HG02588 (cell line): Measurements from ENCODE around the gene METTL25B.

Experiments
- ATAC-seq: cut with Tn5 transposase; IDR thresholded peaks from one replicate; pipeline ENCODE4 v1.9.1; 2021; ENCODE audit warnings: mild to moderate bottlenecking, moderate library complexity; ENCODE audit not compliant: unreplicated experiment

The METTL25B gene

DNA sequence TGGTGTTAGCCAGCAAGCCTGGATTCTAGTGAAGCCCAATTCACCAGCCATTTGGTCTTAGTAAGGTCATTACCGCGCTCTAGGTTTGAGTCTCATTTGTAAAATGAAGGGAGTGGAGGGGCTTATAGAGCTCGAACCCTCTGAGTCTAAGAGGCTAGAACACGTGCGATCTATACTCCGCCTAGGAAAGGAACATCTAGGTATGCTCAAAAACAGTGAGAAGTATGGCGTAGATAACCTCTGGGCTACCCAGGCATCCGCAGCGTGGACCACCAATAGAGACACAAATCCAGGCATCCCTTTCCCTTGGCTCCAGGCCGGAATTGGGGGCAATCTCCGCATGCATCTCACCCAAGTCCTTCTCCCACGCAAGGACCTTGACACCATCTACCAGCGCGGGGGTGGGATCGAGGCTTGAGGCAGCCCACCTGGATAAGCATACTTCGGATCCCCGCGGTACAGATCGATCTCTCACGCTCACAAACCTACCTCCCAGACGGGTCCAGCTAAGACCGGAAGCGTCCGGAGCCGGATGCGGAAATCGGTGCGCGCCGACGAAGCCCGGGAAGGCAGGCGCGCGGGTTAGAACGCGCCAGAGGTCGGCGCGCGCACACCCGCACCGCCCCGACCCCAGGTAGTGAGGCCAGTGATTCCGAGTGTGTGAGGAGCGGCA lies at the start of gene METTL25B:
Gene METTL25B (plus strand): TSS at position 544 of the 673 bp plus-strand sequence. CDS start 636 bp downstream, outside the sequence.
- peak; percentile 48 for ATAC-seq

DNA sequence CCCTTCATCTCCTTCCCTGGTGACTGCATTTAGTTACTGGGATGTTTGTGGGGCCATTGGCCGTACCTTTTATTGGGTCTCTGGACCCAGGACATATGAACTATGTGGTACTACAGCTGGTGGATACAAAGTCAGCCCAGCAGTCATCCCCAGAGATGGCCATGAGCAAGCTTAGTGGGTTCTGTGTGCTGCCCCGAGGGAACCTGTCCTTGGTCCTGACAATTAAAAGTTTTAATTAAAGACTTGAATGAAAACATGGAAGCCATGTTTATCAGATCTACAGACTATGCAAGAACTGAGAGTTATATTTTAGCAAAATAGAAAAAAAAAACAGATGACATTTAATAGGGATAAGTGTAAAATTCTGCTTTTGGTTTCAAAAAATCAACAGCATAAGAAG lies 48.2 kb upstream of the METTL25B start:
- ATAC-seq, result no peak

DNA sequence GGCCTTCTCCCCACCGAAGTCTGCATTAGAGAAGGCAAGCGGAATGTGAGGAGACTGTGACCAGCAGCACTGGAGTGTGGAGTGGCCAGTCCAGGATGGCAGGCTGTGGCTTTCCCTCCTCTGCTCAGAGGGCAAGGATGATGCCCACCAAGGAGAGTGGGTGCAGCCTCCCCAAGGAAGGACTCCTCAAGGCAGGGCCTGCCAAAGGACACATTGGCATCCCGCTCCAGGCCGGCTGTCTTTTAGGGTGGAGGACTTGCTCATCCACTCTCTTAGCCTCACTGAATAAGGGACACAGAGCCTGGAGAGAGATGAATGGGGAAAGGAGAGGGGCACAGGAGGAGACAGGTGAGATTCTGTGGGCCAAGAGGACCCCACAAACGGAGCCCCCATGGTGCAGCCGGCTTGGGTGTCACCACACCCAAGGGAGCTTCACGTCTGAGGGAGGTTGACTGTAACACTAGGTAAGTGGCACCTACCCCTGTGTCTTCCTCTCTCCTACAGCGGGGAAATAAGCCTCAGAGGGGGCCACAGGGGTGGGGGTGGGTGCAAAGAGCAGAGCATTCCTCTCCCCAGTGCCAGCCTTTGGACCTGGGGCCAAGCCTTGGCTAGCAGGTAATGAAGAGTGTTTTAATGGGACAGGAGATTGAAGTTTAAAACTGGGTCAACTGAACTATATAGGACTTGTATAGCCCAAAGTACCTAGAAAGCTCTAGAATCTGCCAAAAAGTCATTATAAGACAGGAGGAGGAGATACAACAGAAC lies 46.9 kb upstream of the METTL25B start:
- no peak for ATAC-seq

DNA sequence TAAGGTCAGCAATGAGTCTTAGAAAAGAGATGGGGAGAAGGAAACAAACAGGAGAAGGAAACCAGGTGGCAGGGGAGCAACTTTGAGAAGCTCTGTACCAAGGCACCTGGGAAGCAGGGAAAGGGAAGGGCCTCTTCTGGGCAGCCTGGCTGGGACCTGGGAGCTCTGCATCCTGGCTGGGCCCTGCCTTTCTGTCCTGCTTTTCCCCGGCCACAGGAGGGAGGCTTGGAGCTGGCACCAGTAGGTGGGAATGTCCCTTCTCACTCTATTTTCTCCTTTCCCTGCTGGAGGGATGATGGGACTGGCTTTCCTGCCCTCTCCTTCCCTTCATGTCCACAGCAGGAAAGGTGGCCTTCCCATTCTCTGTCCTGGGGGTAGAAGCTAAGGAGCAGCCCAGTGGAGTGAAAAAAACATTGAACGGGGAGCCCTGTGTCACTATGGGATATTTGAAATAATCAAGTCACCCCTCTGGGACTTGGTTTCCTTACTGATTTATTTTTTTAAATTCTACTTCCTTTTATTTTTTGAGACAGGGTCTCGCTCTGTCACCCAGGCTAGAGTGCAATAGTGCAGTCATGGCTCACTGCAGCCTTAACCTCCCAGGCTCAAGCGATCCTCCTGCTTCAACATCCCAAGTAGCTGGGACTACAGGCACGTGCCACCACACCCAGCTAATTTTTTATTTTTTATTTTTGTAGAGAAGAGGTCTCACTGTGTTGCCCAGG lies 45.9 kb upstream of the METTL25B start:
- ATAC-seq, result no peak

DNA sequence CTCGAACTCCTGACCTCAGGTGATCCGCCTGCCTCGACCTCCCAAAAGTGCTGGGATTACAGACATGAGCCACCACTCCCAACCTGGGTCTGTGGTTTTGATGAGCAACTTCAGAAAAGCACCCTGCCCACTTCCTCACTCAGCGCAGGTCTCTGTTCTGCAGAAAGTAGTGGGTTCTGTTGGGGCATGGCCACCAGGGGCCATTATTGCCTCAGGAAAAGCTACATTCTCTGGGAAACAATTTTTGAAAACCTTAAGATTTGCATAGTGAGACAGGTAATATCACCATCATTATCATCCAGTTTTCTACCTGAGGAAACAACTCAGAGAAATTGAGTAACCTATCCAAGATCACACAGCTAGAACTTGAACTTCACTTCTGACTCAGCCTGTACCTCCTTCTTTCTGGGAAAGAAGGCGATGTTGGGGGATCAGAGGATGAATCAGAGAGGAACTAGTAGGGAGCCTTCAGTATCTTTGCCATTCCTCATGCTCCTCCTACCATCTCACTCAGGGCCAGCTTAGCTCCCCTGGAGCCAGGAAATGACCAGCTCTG lies 44.0 kb upstream of the METTL25B start:
- ATAC-seq, result no peak

DNA sequence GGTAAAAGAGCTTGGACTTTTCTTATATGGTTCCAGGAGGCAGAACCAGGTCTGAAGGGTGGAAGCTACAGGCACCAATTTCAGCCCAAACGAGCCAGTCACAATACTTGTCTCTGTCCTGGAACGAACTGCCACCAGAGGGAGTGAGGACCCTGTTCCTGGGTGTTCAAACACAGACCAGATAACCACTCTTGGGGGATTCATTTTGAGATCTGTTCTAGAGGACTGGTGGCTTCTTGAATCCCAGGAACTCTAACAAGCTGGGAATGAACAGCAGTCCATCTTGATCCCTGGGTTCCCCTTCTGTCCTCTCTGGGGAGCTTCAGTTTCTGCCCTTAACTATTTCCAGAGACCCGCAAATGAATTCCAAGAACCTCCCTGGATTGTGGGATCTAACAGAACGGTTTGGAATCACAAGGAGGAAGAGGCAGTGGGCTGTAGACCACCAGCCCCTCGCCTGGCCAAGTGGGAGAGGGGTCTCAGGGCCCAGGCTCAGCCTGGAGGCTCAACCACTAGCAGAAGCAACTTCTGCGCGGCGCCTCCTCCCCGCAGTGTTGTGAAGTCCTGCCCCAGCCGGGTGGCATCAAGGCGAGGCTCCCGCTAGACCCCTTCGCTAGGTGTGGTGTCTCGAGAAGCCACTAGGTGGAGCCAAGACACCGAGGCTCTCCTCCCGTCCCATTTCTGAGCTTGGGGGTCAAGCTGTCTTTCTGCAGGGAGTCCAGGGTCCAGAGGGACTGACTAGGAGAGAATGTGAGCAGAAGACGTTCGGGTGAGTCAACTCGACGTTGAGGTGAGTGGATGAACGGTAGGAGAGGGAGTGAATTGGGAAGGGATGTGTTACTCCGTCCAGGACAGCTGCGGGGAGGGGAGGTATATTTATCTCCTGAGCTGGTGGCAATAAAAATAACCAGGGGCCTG lies 39.0 kb upstream of the METTL25B start:
- ATAC-seq, result peak; percentile 62

DNA sequence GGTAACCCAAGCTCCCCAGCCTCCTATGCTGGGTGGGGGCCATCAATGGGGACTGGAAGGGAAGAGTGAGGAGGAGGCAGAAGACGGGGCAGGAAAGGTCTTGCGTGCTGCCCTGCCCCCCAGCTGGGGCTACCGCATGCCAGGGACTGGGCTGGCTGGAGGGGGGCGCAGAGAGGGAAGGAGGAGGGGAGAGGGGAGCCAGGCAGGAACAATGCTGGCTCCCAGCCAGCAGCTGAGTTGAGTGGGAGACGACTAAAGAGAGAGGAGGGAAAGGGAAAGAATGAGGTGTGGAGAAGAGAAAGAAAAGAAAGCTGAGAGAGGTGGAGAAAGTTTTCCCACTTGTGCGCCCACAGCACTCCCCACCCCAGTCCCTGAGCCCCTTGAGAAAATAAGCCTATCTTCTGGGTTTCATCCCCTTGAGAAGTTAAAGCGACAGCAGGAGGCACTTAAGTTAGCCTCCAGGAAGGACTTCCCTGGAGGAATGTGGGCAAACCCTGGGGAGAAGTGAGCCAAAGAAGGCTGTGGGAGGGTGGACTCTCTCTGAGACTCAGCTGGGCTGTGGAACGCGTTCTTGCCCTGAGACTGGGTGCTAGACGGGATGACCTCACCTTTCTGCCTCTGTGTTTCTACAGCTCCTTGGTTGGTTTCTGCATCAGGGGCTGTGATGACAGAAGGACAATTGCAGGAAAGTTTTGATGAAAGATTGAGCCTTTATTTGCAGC lies 38.2 kb upstream of the METTL25B start:
- ATAC-seq, result no peak

DNA sequence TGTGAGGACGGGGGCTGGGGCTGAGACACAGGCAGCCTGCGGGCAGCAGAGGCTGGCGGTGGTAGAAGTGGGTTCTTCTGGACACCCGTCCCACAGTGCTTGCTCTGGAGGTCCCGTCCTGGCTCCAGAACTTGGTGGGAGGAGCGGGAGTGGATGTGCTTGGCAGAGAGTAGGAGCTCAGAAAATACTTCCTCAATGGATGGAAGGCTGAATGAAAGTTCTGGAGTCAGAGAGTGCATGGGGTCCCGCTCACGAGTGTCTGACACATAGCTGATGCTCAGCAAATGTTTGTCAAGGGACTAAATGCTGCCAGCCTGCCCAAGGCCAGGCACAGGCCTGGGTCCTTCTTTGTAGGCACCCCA lies 37.6 kb upstream of the METTL25B start:
- ATAC-seq, result no peak

DNA sequence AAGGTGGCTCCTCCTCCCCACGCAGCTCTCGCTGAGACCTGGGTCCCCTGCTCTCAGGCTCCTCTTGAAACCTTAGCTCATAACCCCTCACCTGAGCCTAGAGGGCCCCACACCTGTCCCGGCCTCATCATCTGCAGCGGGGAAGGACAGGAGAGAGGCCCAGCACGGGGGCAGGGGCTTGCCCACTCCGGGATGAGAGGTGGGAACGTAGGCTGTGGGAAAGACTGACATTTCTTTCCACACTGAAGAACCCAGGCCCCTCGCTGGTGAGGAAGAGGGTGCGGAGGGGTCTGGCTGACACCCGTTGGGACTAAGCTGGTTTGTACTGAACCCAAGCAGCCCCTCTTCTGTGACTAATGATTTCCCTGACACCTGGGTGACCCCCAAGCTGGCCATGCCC lies 37.1 kb upstream of the METTL25B start:
- ATAC-seq, result no peak

DNA sequence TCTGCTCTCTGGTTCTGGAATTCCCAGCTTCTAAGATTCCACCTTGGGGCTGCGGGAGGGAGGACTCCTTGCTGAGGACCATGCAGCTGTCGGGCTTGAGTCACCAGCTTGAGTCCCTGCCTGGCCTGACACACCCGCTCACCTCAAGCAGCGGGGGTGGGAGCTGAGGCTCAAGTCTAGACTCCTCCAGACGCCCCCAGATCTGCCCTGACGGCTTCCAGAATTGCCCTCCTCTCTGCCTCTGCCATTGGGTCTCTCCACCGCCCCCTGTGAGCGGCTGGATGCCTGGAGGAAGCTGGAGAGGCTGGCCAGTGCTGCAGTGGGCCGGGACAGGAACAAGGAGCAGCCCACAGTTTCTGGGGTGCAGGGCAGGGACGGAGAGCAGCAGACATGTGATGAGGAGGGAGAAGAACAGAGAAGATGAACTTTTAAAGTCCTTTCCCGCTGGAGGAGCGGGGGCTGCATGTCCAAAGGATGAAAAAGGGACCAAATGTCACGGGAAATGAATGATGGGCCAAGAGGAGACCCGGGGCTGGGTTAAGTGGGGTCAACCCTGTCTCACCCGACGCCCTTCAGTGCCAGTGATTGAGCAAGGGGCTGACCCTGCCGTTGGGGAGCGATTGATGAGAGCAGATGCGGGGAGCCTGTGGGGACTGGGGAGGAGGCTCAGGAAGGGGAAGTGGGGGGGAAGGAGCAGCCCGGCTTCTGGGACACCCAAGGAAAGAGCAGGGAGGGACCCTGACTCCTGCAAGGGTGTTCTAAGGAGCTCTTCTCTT lies 36.4 kb upstream of the METTL25B start:
- no peak for ATAC-seq

DNA sequence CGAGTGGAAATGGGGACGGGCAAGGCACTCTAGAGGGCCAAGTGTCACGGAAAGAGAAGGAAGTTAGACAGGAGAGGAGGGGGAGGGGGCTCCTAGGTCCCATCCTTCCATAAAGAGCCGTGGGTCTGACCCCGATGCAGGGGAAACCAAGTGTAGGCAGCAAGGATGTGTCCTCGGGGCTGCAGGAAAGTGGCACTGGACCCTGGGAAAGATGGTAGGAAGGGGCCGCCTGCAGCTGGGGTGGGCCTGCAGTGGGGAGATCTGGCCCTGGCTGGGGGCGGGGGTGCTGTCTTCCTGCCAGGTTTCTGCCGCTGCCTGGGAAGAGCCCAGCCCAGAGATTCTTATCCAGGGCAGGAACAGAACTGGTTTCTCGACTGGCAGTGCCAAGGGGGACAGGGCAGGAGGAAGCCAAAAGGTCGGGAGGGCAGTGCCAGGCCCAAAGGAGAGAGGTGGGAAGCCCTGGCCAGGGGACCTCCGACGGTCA lies 35.8 kb upstream of the METTL25B start:
- no peak for ATAC-seq

DNA sequence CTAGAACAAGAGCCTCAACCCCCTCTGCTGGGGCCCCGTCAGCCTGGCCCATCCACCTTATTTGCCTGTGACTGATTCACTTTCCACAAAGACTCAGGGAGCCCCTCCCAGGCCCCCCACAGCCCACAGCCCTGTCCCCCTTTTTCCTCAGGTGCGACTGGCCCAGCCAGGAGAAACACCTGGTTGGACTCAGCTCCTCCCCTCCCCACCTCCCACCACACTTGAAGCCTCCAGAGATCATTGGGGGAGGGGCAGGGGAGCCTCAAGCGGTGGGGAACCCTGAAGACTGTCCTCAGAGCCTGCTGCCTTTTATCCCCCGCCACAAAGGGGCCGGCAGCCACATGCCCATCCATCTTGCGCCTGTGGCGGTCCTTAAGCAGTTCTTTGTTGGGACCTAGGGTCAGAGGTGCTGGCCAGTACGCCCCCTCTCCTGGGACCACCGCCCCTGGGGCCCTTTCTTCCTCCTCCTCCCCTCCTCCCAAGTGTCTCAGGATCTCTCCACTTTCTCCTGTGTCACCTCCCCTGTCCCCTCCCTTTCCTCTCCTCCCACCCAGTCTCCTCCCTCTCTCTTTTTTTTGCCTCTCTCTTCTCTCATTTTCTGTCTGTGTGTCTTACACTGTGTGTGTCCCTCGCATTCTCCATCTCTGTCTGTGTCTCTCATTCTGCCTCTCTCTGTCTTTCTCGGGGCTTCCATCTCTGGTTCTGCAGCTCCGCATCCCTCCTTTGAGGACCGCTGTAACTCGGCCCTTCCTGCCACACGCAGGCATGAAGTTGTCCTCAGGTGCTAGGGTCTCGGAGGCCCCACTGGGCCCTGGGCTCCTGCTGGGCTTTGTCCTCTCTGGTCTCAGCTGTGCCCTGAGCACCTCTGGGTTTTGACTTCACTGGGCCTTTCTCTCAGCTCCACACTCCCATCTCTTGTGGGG lies 35.1 kb upstream of the METTL25B start:
- ATAC-seq, result no peak

DNA sequence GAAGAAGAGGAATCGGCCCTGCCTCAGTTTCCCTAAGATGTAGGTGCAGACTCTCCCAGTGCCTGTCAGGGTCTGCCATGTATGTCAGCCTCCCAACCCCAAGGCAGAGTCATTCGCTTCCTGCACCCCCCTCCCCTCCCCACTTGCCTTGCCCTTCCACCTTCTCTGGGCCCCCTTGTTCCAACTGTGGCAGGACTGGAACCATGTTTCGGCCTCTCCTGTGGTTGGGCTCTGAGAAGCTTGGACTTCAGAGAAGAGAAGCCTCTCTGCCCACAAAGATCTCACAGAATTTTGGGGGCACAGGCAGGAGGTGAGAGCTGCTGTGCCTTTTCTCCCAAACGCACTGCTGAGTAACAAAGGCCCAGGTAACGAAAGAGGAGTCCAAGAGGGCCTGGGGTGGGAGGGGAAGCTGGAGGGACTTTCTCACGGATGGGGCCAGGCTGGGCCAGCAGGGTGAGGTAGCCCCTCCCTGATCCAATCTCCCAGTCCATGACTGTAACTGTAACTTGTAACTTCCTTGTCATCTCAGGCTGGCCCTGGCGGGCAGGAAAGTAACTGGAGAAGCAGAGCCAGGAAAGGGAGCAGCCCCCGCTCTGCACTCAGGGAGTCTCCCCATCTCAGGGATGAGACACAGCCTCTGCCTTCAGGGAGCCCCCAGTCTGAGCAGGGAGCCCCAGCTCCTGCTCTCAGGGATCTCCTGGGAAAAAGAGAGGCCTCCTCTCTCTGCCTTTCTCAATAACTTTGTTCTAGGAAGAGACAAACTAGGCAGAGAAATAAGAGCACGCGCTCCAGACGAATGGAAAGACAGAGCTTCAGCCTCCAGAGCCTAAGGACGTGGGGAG lies 34.2 kb upstream of the METTL25B start:
- no peak for ATAC-seq

DNA sequence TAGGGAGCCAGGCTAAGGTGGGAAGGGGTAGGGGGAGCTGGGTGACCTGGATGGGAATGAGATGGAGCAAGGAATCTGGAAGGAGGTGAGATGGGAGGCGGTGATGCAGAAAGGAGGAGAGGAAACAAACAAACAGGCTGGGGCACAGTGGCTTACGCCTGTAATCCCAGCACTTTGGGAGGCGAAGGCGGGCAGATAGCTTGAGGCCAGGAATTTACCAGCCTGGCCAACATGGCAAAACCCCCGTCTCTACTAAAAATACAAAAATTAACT lies 33.6 kb upstream of the METTL25B start:
- ATAC-seq, result no peak

DNA sequence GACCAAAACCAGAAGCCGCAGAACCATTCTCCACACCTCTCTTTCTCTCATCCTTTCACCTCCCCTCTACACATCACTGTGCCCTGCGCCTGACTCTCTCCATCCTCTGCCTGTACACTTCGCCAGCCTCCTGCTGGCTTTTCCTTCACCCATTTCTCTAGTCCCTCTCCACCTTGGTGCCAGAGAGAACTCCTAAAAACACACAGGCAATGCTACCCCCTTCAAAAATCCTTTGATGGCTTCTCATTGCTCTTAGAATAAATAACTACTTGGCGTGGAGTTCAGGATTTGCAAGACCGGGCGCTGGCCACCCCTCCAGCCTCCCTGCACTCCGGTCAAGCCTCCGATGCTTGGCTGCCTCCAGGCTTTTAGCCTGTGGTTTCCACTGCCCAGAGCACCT lies 31.5 kb upstream of the METTL25B start:
- ATAC-seq, result no peak

DNA sequence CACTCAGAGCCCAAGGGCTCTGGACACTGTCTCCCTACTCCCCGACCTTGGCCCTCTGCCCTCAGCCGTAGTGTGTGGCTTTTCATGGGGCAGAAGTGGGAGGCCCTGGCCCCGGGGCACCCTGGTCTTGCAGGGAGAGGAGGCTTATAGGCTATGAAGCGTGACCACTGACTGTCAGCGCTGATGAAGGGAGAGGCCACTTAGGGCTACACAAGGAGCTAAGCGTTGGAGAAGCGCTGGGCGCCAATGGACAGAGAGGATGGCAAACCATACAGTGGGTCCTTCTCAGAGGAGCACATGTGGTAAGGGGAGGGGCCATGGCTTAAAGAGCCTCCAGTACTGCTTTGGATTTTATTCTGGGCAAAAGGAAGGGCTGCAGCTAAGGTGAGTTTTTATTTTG lies 30.8 kb upstream of the METTL25B start:
- no peak for ATAC-seq

DNA sequence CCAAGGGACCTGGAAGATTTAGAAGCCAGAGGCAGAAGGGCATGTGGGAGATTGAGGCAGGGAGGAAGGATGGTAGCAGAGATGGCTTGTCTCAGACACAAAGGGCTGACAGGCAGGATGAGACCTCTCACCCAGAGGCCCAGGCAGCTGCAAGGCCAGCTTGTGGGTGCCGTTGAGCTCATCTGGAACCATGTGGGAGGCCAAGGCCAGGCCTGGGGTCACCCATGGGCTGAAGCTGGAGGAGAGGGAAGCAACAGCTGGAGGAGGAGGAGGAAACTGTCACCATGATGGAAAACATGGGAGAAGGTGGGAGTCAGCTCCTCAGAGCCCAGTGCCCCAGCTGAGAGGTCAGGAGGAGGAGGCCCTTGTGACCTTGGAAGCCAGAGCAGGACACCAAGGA lies 29.3 kb upstream of the METTL25B start:
- ATAC-seq, result no peak
